ENCODE results near the gene MYO1F. TPM values are rescaled to one million over a fixed set of nuclear protein-coding genes. Genes with fewer than 3 reads are reported as not detected.
A peak's percentile ranks its signal among the peaks of the same experiment; 100 is the strongest.

MYO1F gene
- total and polyA plus RNA-seq, 2 donors (not counting 1 experiment from before 2014, with no cell fraction given): 76.3 to 126 TPM

GRCh38 chr19:8611391-8611876 lies 34.2 kb upstream of the MYO1F start:
- Histone ChIP-seq H2AFZ (ENCODE audit: insufficient read depth, low read depth, low read length, poor library complexity, severe bottlenecking) (no peak overlapping the region), H3K79me2 (ENCODE audit: control insufficient read depth, insufficient read depth, low read length) (no peaks in the 10 kb centered on the region), H3K4me1 (ENCODE audit: control insufficient read depth in 2 of 2, insufficient read depth in 2 of 2, low read length in 2 of 2) (peaks cover 16 to 22% of the 10 kb centered on the region in 2 donors), H3K9ac (ENCODE audit: low read length) (no peak overlapping the region), H4K20me1 (ENCODE audit: control insufficient read depth, insufficient read depth, low read length, poor library complexity, severe bottlenecking) (no peaks in the 10 kb centered on the region), H3K9me3 (ENCODE audit: control extremely low read depth in 1 of 3, control insufficient read depth in 2 of 3, insufficient read depth in 1 of 3, low read length in 2 of 3) (peaks cover 0 to 18% (median 0%) of the 10 kb centered on the region in 3 donors), H3K4me3 (ENCODE audit: control extremely low read depth in 1 of 5, extremely low read depth in 1 of 5, insufficient read depth in 1 of 5, low read depth in 2 of 5, low read length in 4 of 5) (no peak overlapping the region), H3K36me3 (replicated peaks in 1 of 2; ENCODE audit: control extremely low read depth in 1 of 2, control insufficient read depth in 1 of 2, extremely low read depth in 1 of 2, insufficient read depth in 2 of 2, low read length in 1 of 2) (no peaks in the 10 kb centered on the region), H3K27ac (ENCODE audit: low read length in 2 of 2) (no peak overlapping the region), H3K27me3 (replicated peaks in 1 of 4; ENCODE audit: control extremely low read depth in 1 of 4, control insufficient read depth in 3 of 4, insufficient read depth in 4 of 4, low read length in 3 of 4) (peaks cover 0 to 29% (median 19%) of the 10 kb centered on the region in 4 experiments), H3K4me2 (replicated peaks; ENCODE audit: low read depth, low read length, poor library complexity, severe bottlenecking) (no peak overlapping the region)
- no peaks in the 10 kb centered on the region for H3K9me3 Mint-ChIP-seq (ENCODE audit: insufficient read depth)
- POLR2A ChIA-PET: no interaction called here
- WGBS (ENCODE audit: insufficient coverage): 58% methylated on average over 18 of the region's 18 CpGs
- intact Hi-C loops (cut with micrococcal nuclease): no loop called here
- H3K4me3 Mint-ChIP-seq: no peak overlapping the region
- no peak for DNase-seq
- TF ChIP-seq EZH2 (IDR thresholded peaks at IDR 0.05; ENCODE audit: borderline replicate concordance, insufficient read depth, low read depth, low read length, poor library complexity, severe bottlenecking) (no peak), CTCF (IDR thresholded peaks at IDR 0.05) (no peak)
- peaks cover 17% of the 10 kb centered on the region for H3K4me1 Mint-ChIP-seq
- ATAC-seq (ENCODE audit: low read depth): no peak
- H3K27me3 Mint-ChIP-seq: peaks cover 40% of the 10 kb centered on the region
- CTCF ChIA-PET: interaction anchor here (1.1 kb wide), 1 partner anchor 30 kb away, joined by 5 read pairs; no protein-coding TSS in a partner anchor
- no peak overlapping the region for H3K27ac Mint-ChIP-seq

GRCh38 chr19:8610936-8611300 lies 33.7 kb upstream of the MYO1F start:
- peaks cover 40% of the 10 kb centered on the region for H3K27me3 Mint-ChIP-seq
- Histone ChIP-seq H3K4me1 (ENCODE audit: control insufficient read depth in 2 of 2, insufficient read depth in 2 of 2, low read length in 2 of 2) (peaks cover 16 to 22% of the 10 kb centered on the region in 2 donors), H2AFZ (ENCODE audit: insufficient read depth, low read depth, low read length, poor library complexity, severe bottlenecking) (no peak overlapping the region), H3K9me3 (ENCODE audit: control extremely low read depth in 1 of 3, control insufficient read depth in 2 of 3, insufficient read depth in 1 of 3, low read length in 2 of 3) (peaks cover 0 to 18% (median 0%) of the 10 kb centered on the region in 3 donors), H3K27ac (ENCODE audit: low read length in 2 of 2) (no peak overlapping the region), H3K36me3 (replicated peaks in 1 of 2; ENCODE audit: control extremely low read depth in 1 of 2, control insufficient read depth in 1 of 2, extremely low read depth in 1 of 2, insufficient read depth in 2 of 2, low read length in 1 of 2) (no peaks in the 10 kb centered on the region), H3K4me3 (ENCODE audit: control extremely low read depth in 1 of 5, extremely low read depth in 1 of 5, insufficient read depth in 1 of 5, low read depth in 2 of 5, low read length in 4 of 5) (no peak overlapping the region), H3K79me2 (ENCODE audit: control insufficient read depth, insufficient read depth, low read length) (no peaks in the 10 kb centered on the region), H3K4me2 (replicated peaks; ENCODE audit: low read depth, low read length, poor library complexity, severe bottlenecking) (peak overlapping the region; percentile 90), H3K27me3 (replicated peaks in 1 of 4; ENCODE audit: control extremely low read depth in 1 of 4, control insufficient read depth in 3 of 4, insufficient read depth in 4 of 4, low read length in 3 of 4) (peaks cover 0 to 29% (median 19%) of the 10 kb centered on the region in 4 experiments), H4K20me1 (ENCODE audit: control insufficient read depth, insufficient read depth, low read length, poor library complexity, severe bottlenecking) (no peaks in the 10 kb centered on the region), H3K9ac (ENCODE audit: low read length) (peak overlapping the region; percentile 55)
- H3K4me1 Mint-ChIP-seq: peaks cover 17% of the 10 kb centered on the region
- ChIA-PET CTCF (interaction anchor here (1.1 kb wide), 1 partner anchor 29 kb away, joined by 5 read pairs; no protein-coding TSS in a partner anchor), POLR2A (no interaction called here)
- WGBS (ENCODE audit: insufficient coverage): 0% methylated on average over 1 of the region's 9 CpGs
- ATAC-seq (ENCODE audit: low read depth) (no peak), DNase-seq (no peak)
- intact Hi-C loops (cut with micrococcal nuclease): no loop called here
- no peak overlapping the region for H3K4me3 Mint-ChIP-seq
- TF ChIP-seq CTCF (IDR thresholded peaks at IDR 0.05): no peak
- TF ChIP-seq EZH2 (IDR thresholded peaks at IDR 0.05; ENCODE audit: borderline replicate concordance, insufficient read depth, low read depth, low read length, poor library complexity, severe bottlenecking): no peak
- H3K9me3 Mint-ChIP-seq (ENCODE audit: insufficient read depth): no peaks in the 10 kb centered on the region
- H3K27ac Mint-ChIP-seq: no peak overlapping the region

All from B cell (primary cell).